ENCODE results near the gene MTM1. TPM values are rescaled to one million over a fixed set of nuclear protein-coding genes. Genes with fewer than 3 reads are reported as not detected.

Gene MTM1
- total RNA-seq, 4 donors from 2014 or later, result 15.4 to 18.4 (median 16.7) TPM

GRCh38 chrX:150692296-150692695, 123.9 kb downstream of the MTM1 start:
- TF ChIP-seq EP300 (IDR thresholded peaks at IDR 0.05), result no peak
- DNase-seq (ENCODE audit: low spot score in 2 of 2), result no peak
- 55% methylated on average over 5 of the region's 5 CpGs for WGBS
- Histone ChIP-seq H3K27ac (peak overlapping the region; percentile 91), H3K4me3 (peak overlapping the region; percentile 59), H3K4me1 (peaks cover 25% of the 10 kb centered on the region), H3K36me3 (no peaks in the 10 kb centered on the region), H3K9me3 (no peaks in the 10 kb centered on the region), H3K27me3 (no peaks in the 10 kb centered on the region)

GRCh38 chrX:150692831-150693724, 124.7 kb downstream of the MTM1 start, which contains the start of gene MTMR1:
Gene MTMR1 (plus strand): TSS chrX:150693396. CDS start chrX:150693531, 135 bp downstream.
- Histone ChIP-seq H3K4me3 (peak within 1 kb of the TSS; percentile 59), H3K36me3 (no peaks in the 10 kb centered on the region), H3K4me1 (peaks cover 25% of the 10 kb centered on the region), H3K27me3 (no peaks in the 10 kb centered on the region), H3K9me3 (no peaks in the 10 kb centered on the region), H3K27ac (peak within 1 kb of the TSS; percentile 91)
- WGBS, result 29% methylated on average over 15 of the region's 92 CpGs
- DNase-seq (ENCODE audit: low spot score in 2 of 2), result peak in 1 of 2 donors; percentile 69
- TF ChIP-seq EP300 (IDR thresholded peaks at IDR 0.05) (no peak), CTCF (IDR thresholded peaks at IDR 0.05) (no peak), POLR2A (IDR thresholded peaks at IDR 0.05) (no peak), POLR2AphosphoS5 (IDR thresholded peaks at IDR 0.05) (no peak)

- H3K4me1 ChIP-seq, result peaks cover 25% of the 10 kb centered on the region
- no peaks in the 10 kb centered on the region for H3K36me3 ChIP-seq
- peak overlapping the region; percentile 91 for H3K27ac ChIP-seq
- H3K27me3 ChIP-seq, result no peaks in the 10 kb centered on the region
- peak overlapping the region; percentile 59 for H3K4me3 ChIP-seq
- DNase-seq (ENCODE audit: low spot score in 2 of 2), result peak in 1 of 2 donors; percentile 77
- 40% methylated on average over 27 of the region's 42 CpGs for WGBS
- H3K9me3 ChIP-seq, result no peaks in the 10 kb centered on the region
- no peak for TF ChIP-seq EP300 (IDR thresholded peaks at IDR 0.05)
Measured at GRCh38 chrX:150693725-150694574, 125.5 kb downstream of the MTM1 start.

GRCh38 chrX:150694738-150695410, 126.5 kb downstream of the MTM1 start:
- H3K27ac ChIP-seq, result peak overlapping the region; percentile 91
- H3K36me3 ChIP-seq, result no peaks in the 10 kb centered on the region
- DNase-seq (ENCODE audit: low spot score in 2 of 2), result no peak
- TF ChIP-seq EP300 (IDR thresholded peaks at IDR 0.05) (no peak), CTCF (IDR thresholded peaks at IDR 0.05) (no peak), POLR2AphosphoS5 (IDR thresholded peaks at IDR 0.05) (no peak), POLR2A (IDR thresholded peaks at IDR 0.05) (no peak)
- H3K4me3 ChIP-seq, result peak overlapping the region; percentile 59
- no peaks in the 10 kb centered on the region for H3K27me3 ChIP-seq
- peaks cover 25% of the 10 kb centered on the region for H3K4me1 ChIP-seq
- 39% methylated on average over 8 of the region's 8 CpGs for WGBS
- no peaks in the 10 kb centered on the region for H3K9me3 ChIP-seq

GRCh38 chrX:150696331-150696730, 127.9 kb downstream of the MTM1 start:
- TF ChIP-seq CTCF (IDR thresholded peaks at IDR 0.05), result no peak
- TF ChIP-seq EP300 (IDR thresholded peaks at IDR 0.05), result no peak
- TF ChIP-seq POLR2A (IDR thresholded peaks at IDR 0.05), result no peak
- no peak for TF ChIP-seq POLR2AphosphoS5 (IDR thresholded peaks at IDR 0.05)
- Histone ChIP-seq H3K27me3 (no peaks in the 10 kb centered on the region), H3K4me3 (no peak overlapping the region), H3K4me1 (peaks cover 25% of the 10 kb centered on the region), H3K27ac (peak overlapping the region; percentile 38), H3K36me3 (no peaks in the 10 kb centered on the region), H3K9me3 (no peaks in the 10 kb centered on the region)
- WGBS, result 38% methylated on average over 1 of the region's 1 CpG
- no peak for DNase-seq (ENCODE audit: low spot score in 2 of 2)
